K562 (cell line): Measurements from ENCODE around the gene TMEM143. TPM values are rescaled to one million over a fixed set of nuclear protein-coding genes. Genes with fewer than 3 reads are reported as not detected.

Experiments
- CHD1 ChIP-seq: fragments of 200-600 bp; sonication (generic); IDR thresholded peaks from one replicate; pipeline ENCODE4 v1.6.1; 2012; ENCODE audit warnings: mild to moderate bottlenecking, moderate library complexity, low read length, inconsistent platforms
- FOXM1 ChIP-seq, 2 experiments: fragments of 450-650 bp in 1 of 2; sonication (generic) in 1 of 2; formaldehyde crosslinking in 1 of 2; IDR thresholded peaks; 2 replicates each; pipeline versions ENCODE4 v1.6.1 to v1.9.0; 2017 to 2022; ENCODE audit warnings: low read depth in 2 of 2, mild to moderate bottlenecking in 2 of 2, missing genetic modification reagents in 1 of 2, moderate library complexity in 1 of 2
- HNRNPH1 ChIP-seq: fragments of 200-400 bp; formaldehyde crosslinking; optimal IDR thresholded peaks from 2 replicates; pipeline ENCODE3; 2017; ENCODE audit warnings: low read depth, mild to moderate bottlenecking, low read length, moderate library complexity
- KLF6 ChIP-seq: fragments of 250-450 bp; sonication (Bioruptor Pico); IDR thresholded peaks from 2 replicates; pipeline ENCODE4 v1.4.0; 2020; ENCODE audit warnings: mild to moderate bottlenecking, moderate library complexity, borderline replicate concordance
- TARDBP ChIP-seq: fragments of 450-650 bp; IDR thresholded peaks from 2 replicates; pipeline ENCODE4 v1.6.1; 2016
- ZNF780A ChIP-seq: fragments of 250-450 bp; sonication (Bioruptor Pico); IDR thresholded peaks from 2 replicates; pipeline ENCODE4 v1.5.0; 2021; ENCODE audit warnings: mild to moderate bottlenecking
- polyA plus RNA-seq, 8 experiments: library from polyadenylated mRNA; depleted of rRNA in 4 of 8; stranded (reverse) in 5 of 8; unstranded in 3 of 8; fragments of >200 nt; fragmentation: Nextera tagmentation in 2 of 8; fragmentation: Illumina TruSeq in 1 of 8; extraction: Ambion mirVana in 2 of 8; extraction: Trizol in 1 of 8; gene quantifications; 2 replicates each; pipeline versions ENCODE4 v1.2.1 to v1.2.3, GENCODE V29; 2011 to 2014; ENCODE audit warnings: inconsistent platforms in 1 of 8, missing spikeins in 1 of 8
- total RNA-seq, 7 experiments: library from RNA; depleted of rRNA in 6 of 7; stranded (reverse); fragments of >200 nt in 6 of 7; fragmentation: Illumina TruSeq in 2 of 7; extraction: Trizol in 2 of 7; gene quantifications; 2 replicates each; pipeline versions ENCODE4 v1.2.1 to v1.2.3, GENCODE V29; 2011 to 2021; ENCODE audit warnings: low replicate concordance in 1 of 7
- TF ChIP-seq, protein P1 (sequence below), 2 experiments: fragments of 450-650 bp; formaldehyde crosslinking in 1 of 2; IDR thresholded peaks; 2 replicates each; pipeline versions ENCODE4 v1.4.0 to v1.6.1; 2014 to 2020; ENCODE audit warnings: mild to moderate bottlenecking in 2 of 2, borderline replicate concordance in 1 of 2, low read depth in 1 of 2
- TF ChIP-seq, protein P2 (sequence below): conservative IDR thresholded peaks from 2 replicates; pipeline ENCODE4 v1.6.1; 2011; ENCODE audit warnings: low read depth, mild to moderate bottlenecking, low read length; ENCODE audit not compliant: control insufficient read depth

The TMEM143 gene
- total and polyA plus RNA-seq, 9 of the 15 experiments (the other 6 are each of a cell fraction or from before 2014, with no cell fraction given) = 0.66 to 8.8 (median 4.3) TPM

DNA sequence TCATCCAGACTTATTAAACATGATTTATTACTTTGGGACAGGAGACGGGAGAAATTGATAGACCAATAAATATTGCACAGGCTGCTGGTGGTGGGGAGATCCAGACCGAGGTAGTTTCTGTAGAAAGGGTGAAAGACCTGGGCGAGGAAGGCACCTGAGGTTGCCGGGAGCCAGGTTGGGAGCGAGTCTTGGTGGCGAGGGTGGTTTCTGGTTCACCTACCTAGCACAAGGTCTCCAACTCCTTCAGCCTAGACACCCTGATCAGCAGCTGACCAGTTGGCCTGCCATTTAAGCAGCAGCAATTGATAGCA lies 31.4 kb downstream of the TMEM143 start (continued):
- TF ChIP-seq, protein P1, sequence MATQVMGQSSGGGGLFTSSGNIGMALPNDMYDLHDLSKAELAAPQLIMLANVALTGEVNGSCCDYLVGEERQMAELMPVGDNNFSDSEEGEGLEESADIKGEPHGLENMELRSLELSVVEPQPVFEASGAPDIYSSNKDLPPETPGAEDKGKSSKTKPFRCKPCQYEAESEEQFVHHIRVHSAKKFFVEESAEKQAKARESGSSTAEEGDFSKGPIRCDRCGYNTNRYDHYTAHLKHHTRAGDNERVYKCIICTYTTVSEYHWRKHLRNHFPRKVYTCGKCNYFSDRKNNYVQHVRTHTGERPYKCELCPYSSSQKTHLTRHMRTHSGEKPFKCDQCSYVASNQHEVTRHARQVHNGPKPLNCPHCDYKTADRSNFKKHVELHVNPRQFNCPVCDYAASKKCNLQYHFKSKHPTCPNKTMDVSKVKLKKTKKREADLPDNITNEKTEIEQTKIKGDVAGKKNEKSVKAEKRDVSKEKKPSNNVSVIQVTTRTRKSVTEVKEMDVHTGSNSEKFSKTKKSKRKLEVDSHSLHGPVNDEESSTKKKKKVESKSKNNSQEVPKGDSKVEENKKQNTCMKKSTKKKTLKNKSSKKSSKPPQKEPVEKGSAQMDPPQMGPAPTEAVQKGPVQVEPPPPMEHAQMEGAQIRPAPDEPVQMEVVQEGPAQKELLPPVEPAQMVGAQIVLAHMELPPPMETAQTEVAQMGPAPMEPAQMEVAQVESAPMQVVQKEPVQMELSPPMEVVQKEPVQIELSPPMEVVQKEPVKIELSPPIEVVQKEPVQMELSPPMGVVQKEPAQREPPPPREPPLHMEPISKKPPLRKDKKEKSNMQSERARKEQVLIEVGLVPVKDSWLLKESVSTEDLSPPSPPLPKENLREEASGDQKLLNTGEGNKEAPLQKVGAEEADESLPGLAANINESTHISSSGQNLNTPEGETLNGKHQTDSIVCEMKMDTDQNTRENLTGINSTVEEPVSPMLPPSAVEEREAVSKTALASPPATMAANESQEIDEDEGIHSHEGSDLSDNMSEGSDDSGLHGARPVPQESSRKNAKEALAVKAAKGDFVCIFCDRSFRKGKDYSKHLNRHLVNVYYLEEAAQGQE (IDR thresholded peaks at IDR 0.05; ENCODE audit: borderline replicate concordance) = no peak
- TF ChIP-seq, protein P1 (CRISPR knock-in tag; IDR thresholded peaks at IDR 0.05; ENCODE audit: low read depth) = no peak
- no peak for TF ChIP-seq FOXM1 (IDR thresholded peaks at IDR 0.05; ENCODE audit: low read depth)
- TF ChIP-seq FOXM1 (CRISPR knock-in tag; IDR thresholded peaks at IDR 0.05; ENCODE audit: low read depth) = no peak
- TF ChIP-seq ZNF780A = no peak
- no peak for TF ChIP-seq KLF6 (CRISPR knock-in tag)
- TF ChIP-seq, protein P2, sequence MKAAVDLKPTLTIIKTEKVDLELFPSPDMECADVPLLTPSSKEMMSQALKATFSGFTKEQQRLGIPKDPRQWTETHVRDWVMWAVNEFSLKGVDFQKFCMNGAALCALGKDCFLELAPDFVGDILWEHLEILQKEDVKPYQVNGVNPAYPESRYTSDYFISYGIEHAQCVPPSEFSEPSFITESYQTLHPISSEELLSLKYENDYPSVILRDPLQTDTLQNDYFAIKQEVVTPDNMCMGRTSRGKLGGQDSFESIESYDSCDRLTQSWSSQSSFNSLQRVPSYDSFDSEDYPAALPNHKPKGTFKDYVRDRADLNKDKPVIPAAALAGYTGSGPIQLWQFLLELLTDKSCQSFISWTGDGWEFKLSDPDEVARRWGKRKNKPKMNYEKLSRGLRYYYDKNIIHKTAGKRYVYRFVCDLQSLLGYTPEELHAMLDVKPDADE = peak; percentile 61; the same call in 1 of the 2 replicates
- TF ChIP-seq TARDBP = no peak
- no peak for TF ChIP-seq HNRNPH1
- peak; percentile 47 for TF ChIP-seq CHD1
